Hepatocyte (in vitro differentiated cells): Measurements from ENCODE around the gene LIPC. TPM values are rescaled to one million over a fixed set of nuclear protein-coding genes. Genes with fewer than 3 reads are reported as not detected.
A peak's percentile ranks its signal among the peaks of the same experiment; 100 is the strongest.

Experiments used
- DNase-seq: peaks from one replicate; pipeline ENCODE4 v3.0.0-alpha.2; 2016; ENCODE audit warnings: low spot score
- H2AFZ ChIP-seq: fragments of 200-600 bp; sonication (generic); 2 replicates; pipeline ENCODE4 v1.6.0; 2016; ENCODE audit warnings: antibody characterized with exemption, mild to moderate bottlenecking
- H3K27ac ChIP-seq: fragments of 200-600 bp; sonication (generic); 2 replicates; pipeline ENCODE4 v1.5.1; 2016; ENCODE audit warnings: mild to moderate bottlenecking
- H3K27me3 ChIP-seq: fragments of 200-600 bp; sonication (generic); 2 replicates; pipeline ENCODE4 v1.6.1; 2016
- H3K36me3 ChIP-seq: fragments of 200-600 bp; sonication (generic); replicated peaks from 2 replicates; pipeline ENCODE4 v1.5.1; 2016; ENCODE audit warnings: low read depth; ENCODE audit not compliant: insufficient read depth
- H3K4me1 ChIP-seq: fragments of 200-600 bp; sonication (generic); 2 replicates; pipeline ENCODE4 v1.5.1; 2016; ENCODE audit warnings: mild to moderate bottlenecking, moderate library complexity; ENCODE audit not compliant: insufficient read depth
- H3K4me2 ChIP-seq: fragments of 200-600 bp; sonication (generic); 2 replicates; pipeline ENCODE4 v1.6.0; 2016
- H3K4me3 ChIP-seq: fragments of 200-600 bp; sonication (generic); 2 replicates; pipeline ENCODE4 v1.5.1; 2016; ENCODE audit warnings: mild to moderate bottlenecking
- H3K79me2 ChIP-seq: fragments of 200-600 bp; sonication (generic); 2 replicates; pipeline ENCODE4 v1.6.0; 2017; ENCODE audit warnings: mild to moderate bottlenecking
- H3K9me2 ChIP-seq: fragments of 200-600 bp; sonication (generic); replicated peaks from 2 replicates; pipeline ENCODE4 v1.6.0; 2017; ENCODE audit warnings: mild to moderate bottlenecking; ENCODE audit not compliant: insufficient read depth
- H3K9me3 ChIP-seq: fragments of 200-600 bp; sonication (generic); 2 replicates; pipeline ENCODE4 v1.5.1; 2016; ENCODE audit warnings: low read depth, mild to moderate bottlenecking
- H4K20me1 ChIP-seq: fragments of 200-600 bp; sonication (generic); 2 replicates; pipeline ENCODE4 v1.6.0; 2016; ENCODE audit warnings: mild to moderate bottlenecking; ENCODE audit not compliant: insufficient read depth, poor library complexity, severe bottlenecking
- EZH2 ChIP-seq: fragments of 200-600 bp; sonication (generic); IDR thresholded peaks from 2 replicates; pipeline ENCODE4 v1.6.1; 2016; ENCODE audit warnings: antibody characterized with exemption, mild to moderate bottlenecking, borderline replicate concordance
- EZH2phosphoT487 ChIP-seq: fragments of 200-600 bp; sonication (generic); IDR thresholded peaks from one replicate; pipeline ENCODE4 v1.6.1; 2018; ENCODE audit warnings: antibody characterized with exemption, mild to moderate bottlenecking, low read depth, moderate library complexity; ENCODE audit not compliant: unreplicated experiment, severe bottlenecking
- WGBS: methylation state at CpG from one replicate; pipeline ENCODE4 v1.1.6; 2016; ENCODE audit warnings: low lambda C conversion rate; ENCODE audit errors: missing lambda C conversion rate; 5-methylcytosine and 5-hydroxymethylcytosine counted together
- polyA plus RNA-seq: library from polyadenylated mRNA; unstranded; fragments of >200 nt; fragmentation: Nextera tagmentation; extraction: Ambion mirVana; gene quantifications from 2 replicates; pipeline ENCODE4 v1.2.1, GENCODE V29; 2016
- total RNA-seq: library from RNA; depleted of rRNA; stranded (reverse); fragments of >200 nt; gene quantifications from 2 replicates; pipeline ENCODE4 v1.2.3, GENCODE V29; 2014
- TF ChIP-seq, protein P1 (sequence below): fragments of 200-600 bp; sonication (generic); IDR thresholded peaks from 2 replicates; pipeline ENCODE4 v1.5.1; 2016; ENCODE audit warnings: antibody characterized with exemption, mild to moderate bottlenecking; ENCODE audit not compliant: poor library complexity

The LIPC gene
- total and polyA plus RNA-seq, 2 experiments from 2014 or later: 37.0 to 64.8 TPM

DNA sequence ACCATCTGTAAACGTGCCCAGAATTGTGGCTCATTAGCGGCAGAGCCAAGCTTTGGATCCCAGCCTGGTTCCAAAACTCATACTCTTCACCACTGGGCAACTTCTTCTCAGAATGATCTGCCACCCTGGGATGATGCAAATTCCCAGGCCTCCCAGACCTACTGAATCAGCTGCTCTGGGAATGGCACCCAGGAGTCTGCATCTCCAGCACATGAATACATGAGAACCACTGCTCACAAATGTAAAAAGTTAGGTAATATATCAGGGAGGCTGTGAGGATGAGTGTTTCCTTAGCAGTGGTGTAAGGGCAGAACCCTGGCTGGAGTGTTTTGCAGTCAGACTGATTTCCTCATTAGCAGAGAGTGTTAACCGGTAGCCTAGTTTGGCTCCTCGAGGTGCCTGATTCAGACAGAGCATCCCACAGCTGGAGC lies 94.2 kb downstream of the LIPC start:
- Histone ChIP-seq H3K27me3 (no peaks in the 10 kb centered on the region), H3K27ac (no peak overlapping the region), H3K79me2 (no peaks in the 10 kb centered on the region), H3K4me1 (peaks cover 11% of the 10 kb centered on the region), H4K20me1 (no peaks in the 10 kb centered on the region), H3K4me3 (no peak overlapping the region), H3K9me2 (no peaks in the 10 kb centered on the region), H3K36me3 (no peaks in the 10 kb centered on the region), H3K4me2 (no peak overlapping the region), H3K9me3 (no peaks in the 10 kb centered on the region), H2AFZ (no peak overlapping the region)
- TF ChIP-seq EZH2phosphoT487 (no peak), EZH2 (no peak)
- TF ChIP-seq, protein P1, sequence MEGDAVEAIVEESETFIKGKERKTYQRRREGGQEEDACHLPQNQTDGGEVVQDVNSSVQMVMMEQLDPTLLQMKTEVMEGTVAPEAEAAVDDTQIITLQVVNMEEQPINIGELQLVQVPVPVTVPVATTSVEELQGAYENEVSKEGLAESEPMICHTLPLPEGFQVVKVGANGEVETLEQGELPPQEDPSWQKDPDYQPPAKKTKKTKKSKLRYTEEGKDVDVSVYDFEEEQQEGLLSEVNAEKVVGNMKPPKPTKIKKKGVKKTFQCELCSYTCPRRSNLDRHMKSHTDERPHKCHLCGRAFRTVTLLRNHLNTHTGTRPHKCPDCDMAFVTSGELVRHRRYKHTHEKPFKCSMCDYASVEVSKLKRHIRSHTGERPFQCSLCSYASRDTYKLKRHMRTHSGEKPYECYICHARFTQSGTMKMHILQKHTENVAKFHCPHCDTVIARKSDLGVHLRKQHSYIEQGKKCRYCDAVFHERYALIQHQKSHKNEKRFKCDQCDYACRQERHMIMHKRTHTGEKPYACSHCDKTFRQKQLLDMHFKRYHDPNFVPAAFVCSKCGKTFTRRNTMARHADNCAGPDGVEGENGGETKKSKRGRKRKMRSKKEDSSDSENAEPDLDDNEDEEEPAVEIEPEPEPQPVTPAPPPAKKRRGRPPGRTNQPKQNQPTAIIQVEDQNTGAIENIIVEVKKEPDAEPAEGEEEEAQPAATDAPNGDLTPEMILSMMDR: no peak
- DNase-seq: no peak
- WGBS: 87% methylated on average over 4 of the region's 4 CpGs

DNA sequence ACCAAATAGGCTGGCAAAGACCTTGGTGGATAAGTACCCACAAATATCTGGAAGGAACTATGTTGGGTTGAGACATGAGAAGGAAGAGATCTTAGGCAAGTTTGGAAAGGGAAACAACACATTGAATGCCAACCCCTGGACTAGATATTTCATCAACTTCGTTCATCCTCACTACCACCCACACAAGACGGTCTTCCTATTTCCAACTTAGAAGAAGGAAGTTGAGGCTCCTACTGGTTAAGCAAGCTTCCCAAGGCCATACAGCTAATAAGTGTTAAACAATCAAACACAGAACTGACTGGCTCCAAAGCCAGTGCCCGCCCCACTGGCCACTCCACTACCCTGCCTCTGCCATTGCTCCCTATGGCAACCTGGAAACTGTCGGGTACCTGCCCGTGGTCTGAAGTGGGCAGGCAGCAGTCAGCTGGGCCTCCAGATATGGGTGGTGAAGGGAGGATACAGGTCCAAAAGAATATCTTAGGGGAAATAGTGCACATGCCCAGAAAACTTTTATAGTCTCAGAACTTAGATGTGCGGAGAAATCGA lies 94.9 kb downstream of the LIPC start:
- H3K79me2 ChIP-seq: no peaks in the 10 kb centered on the region
- H4K20me1 ChIP-seq: no peaks in the 10 kb centered on the region
- no peak overlapping the region for H3K27ac ChIP-seq
- no peak for DNase-seq
- WGBS: 85% methylated on average over 7 of the region's 7 CpGs
- no peaks in the 10 kb centered on the region for H3K9me2 ChIP-seq
- H3K4me2 ChIP-seq: no peak overlapping the region
- peaks cover 11% of the 10 kb centered on the region for H3K4me1 ChIP-seq
- no peaks in the 10 kb centered on the region for H3K36me3 ChIP-seq
- H3K4me3 ChIP-seq: no peak overlapping the region
- no peaks in the 10 kb centered on the region for H3K27me3 ChIP-seq
- H3K9me3 ChIP-seq: no peaks in the 10 kb centered on the region
- TF ChIP-seq EZH2: no peak
- TF ChIP-seq, protein P1: no peak
- TF ChIP-seq EZH2phosphoT487: no peak
- no peak overlapping the region for H2AFZ ChIP-seq

DNA sequence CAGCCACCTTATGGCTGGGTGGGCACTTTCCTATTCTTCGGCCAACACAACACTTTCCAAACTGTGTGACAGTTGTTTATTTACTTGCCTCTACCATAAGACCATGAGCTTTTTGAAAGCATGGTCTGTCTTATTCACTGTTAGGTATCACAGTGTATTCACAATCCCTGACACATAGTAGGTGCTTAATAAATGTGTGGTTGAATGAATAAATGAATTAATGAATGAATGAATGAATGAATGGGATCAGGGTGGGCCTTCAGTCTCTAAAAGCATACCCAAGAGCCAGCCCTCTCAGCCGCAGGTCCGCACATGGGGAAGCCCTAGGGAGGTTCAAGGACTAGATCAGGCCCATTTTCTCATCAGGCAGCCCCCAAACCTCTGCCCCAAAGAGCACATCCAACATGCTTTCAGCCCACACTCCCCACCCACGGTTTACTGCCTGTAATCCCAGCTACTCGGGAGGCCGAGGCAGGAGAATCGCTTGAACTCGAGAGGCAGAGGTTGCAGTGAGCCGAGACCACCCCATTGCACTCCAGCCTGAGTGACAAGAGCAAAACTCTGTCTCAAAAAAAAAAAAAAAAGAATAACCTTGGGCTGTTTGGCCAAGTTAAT lies 95.9 kb downstream of the LIPC start:
- TF ChIP-seq EZH2phosphoT487: no peak
- TF ChIP-seq, protein P1: no peak
- peaks cover 11% of the 10 kb centered on the region for H3K4me1 ChIP-seq
- WGBS: 42% methylated on average over 9 of the region's 9 CpGs
- no peaks in the 10 kb centered on the region for H3K27me3 ChIP-seq
- H4K20me1 ChIP-seq: no peaks in the 10 kb centered on the region
- no peak overlapping the region for H2AFZ ChIP-seq
- H3K4me2 ChIP-seq: peak overlapping the region; percentile 24
- no peaks in the 10 kb centered on the region for H3K36me3 ChIP-seq
- no peaks in the 10 kb centered on the region for H3K9me3 ChIP-seq
- no peak for DNase-seq
- H3K27ac ChIP-seq: peak overlapping the region; percentile 77
- no peak overlapping the region for H3K4me3 ChIP-seq
- no peaks in the 10 kb centered on the region for H3K9me2 ChIP-seq
- H3K79me2 ChIP-seq: no peaks in the 10 kb centered on the region
